Spinal cord (tissue), 4 donors: ENCODE results near the gene HHAT. TPM values are rescaled to one million over a fixed set of nuclear protein-coding genes. Genes with fewer than 3 reads are reported as not detected.

ENCODE experiments used
- polyA plus RNA-seq, 2 donors: library from polyadenylated mRNA; unstranded; fragments of 120-200 nt; gene quantifications; one replicate each; pipeline ENCODE4 v1.2.1, GENCODE V29; 2013; ENCODE audit not compliant: insufficient read length in 2 of 2
- small RNA-seq: library from RNA; depleted of rRNA; stranded (forward); fragments of <200 nt; gene quantifications from one replicate; pipeline ENCODE3, GENCODE V24; 2014; ENCODE audit warnings: low replicate concordance
- total RNA-seq, 2 donors: library from RNA; depleted of rRNA in 1 of 2; stranded (reverse); fragments of 120-200 nt in 1 of 2; fragments of >200 nt in 1 of 2; gene quantifications; one replicate each; pipeline versions ENCODE4 v1.2.3 to v1.2.4, GENCODE V29; 2013 to 2014

HHAT gene
- total and polyA plus RNA-seq, 4 donors, result 4.8 to 8.0 (median 6.1) TPM

Small RNA genes within 50 kb of the gene (small RNA-seq; reads per million reads assigned to genes)
- gene RNU5A-8P, result 12.1 reads per million, percentile 96 among the genes with 10 or more reads in this experiment

Other genes starting within 250 kb of the HHAT start
- 1 to 10 TPM; 5.3 to 7.6 TPM for gene SERTAD4, start 96.1 kb upstream of the HHAT start, total RNA-seq
- 10 to 100 TPM in 1 of 2 donors, 1 to 10 TPM in 1; 8.8 to 10.2 TPM for gene SERTAD4, start 96.1 kb upstream of the HHAT start, polyA plus RNA-seq